Activated naive CD8-positive, alpha-beta T cell treated with anti-CD3 and anti-CD28 coated beads for 36 hours (primary cell): Measurements from ENCODE around the gene ROR1. TPM values are rescaled to one million over a fixed set of nuclear protein-coding genes. Genes with fewer than 3 reads are reported as not detected.

Experiments
- DNase-seq: peaks from one replicate; pipeline ENCODE4 v3.0.0; 2021
- H3K27ac Mint-ChIP-seq: one replicate; pipeline ENCODE4 v1.8.0; 2022; ENCODE audit warnings: mild to moderate bottlenecking, moderate library complexity, mixed read lengths
- H3K27me3 Mint-ChIP-seq: one replicate; pipeline ENCODE4 v1.8.0; 2022; ENCODE audit warnings: mild to moderate bottlenecking, mixed read lengths
- H3K36me3 Mint-ChIP-seq: one replicate; pipeline ENCODE4 v1.8.0; 2021; ENCODE audit warnings: mild to moderate bottlenecking, mixed read lengths
- H3K4me1 Mint-ChIP-seq: one replicate; pipeline ENCODE4 v1.8.0; 2021; ENCODE audit warnings: mixed read lengths
- H3K4me3 Mint-ChIP-seq: one replicate; pipeline ENCODE4 v1.8.0; 2022; ENCODE audit warnings: mild to moderate bottlenecking, moderate library complexity, mixed read lengths
- H3K9me3 Mint-ChIP-seq: one replicate; pipeline ENCODE4 v1.8.0; 2022; ENCODE audit warnings: mixed read lengths
- total RNA-seq, 2 experiments: library from RNA; stranded (reverse); gene quantifications; one replicate each; pipeline ENCODE4 v1.2.3, GENCODE V29; 2021

Gene ROR1
- total RNA-seq, 2 experiments from 2014 or later: not detected

GRCh38 chr1:63901094-63901493 lies 127.3 kb downstream of the ROR1 start:
- Mint-ChIP-seq H3K36me3 (no peaks in the 10 kb centered on the region), H3K4me3 (no peak overlapping the region), H3K27me3 (peaks cover 4% of the 10 kb centered on the region), H3K4me1 (no peaks in the 10 kb centered on the region), H3K27ac (no peak overlapping the region), H3K9me3 (no peaks in the 10 kb centered on the region)
- DNase-seq: no peak

GRCh38 chr1:63902844-63903589 lies 129.2 kb downstream of the ROR1 start:
- H3K27me3 Mint-ChIP-seq: no peaks in the 10 kb centered on the region
- no peak overlapping the region for H3K27ac Mint-ChIP-seq
- no peaks in the 10 kb centered on the region for H3K4me1 Mint-ChIP-seq
- H3K36me3 Mint-ChIP-seq: no peaks in the 10 kb centered on the region
- H3K4me3 Mint-ChIP-seq: no peak overlapping the region
- no peak for DNase-seq
- no peaks in the 10 kb centered on the region for H3K9me3 Mint-ChIP-seq

- Mint-ChIP-seq H3K4me1 (no peaks in the 10 kb centered on the region), H3K36me3 (no peaks in the 10 kb centered on the region), H3K4me3 (no peak overlapping the region), H3K9me3 (no peaks in the 10 kb centered on the region), H3K27ac (no peak overlapping the region), H3K27me3 (no peaks in the 10 kb centered on the region)
- no peak for DNase-seq
These were observed 130.3 kb downstream of the ROR1 start for GRCh38 chr1:63903947-63904610.

GRCh38 chr1:63904826-63905225 lies 131.0 kb downstream of the ROR1 start:
- no peaks in the 10 kb centered on the region for H3K9me3 Mint-ChIP-seq
- H3K4me3 Mint-ChIP-seq: no peak overlapping the region
- H3K27ac Mint-ChIP-seq: no peak overlapping the region
- H3K27me3 Mint-ChIP-seq: no peaks in the 10 kb centered on the region
- no peaks in the 10 kb centered on the region for H3K36me3 Mint-ChIP-seq
- H3K4me1 Mint-ChIP-seq: no peaks in the 10 kb centered on the region
- DNase-seq: no peak

- Mint-ChIP-seq H3K4me3 (no peak overlapping the region), H3K36me3 (no peaks in the 10 kb centered on the region), H3K27ac (no peak overlapping the region), H3K27me3 (no peaks in the 10 kb centered on the region), H3K4me1 (no peaks in the 10 kb centered on the region), H3K9me3 (no peaks in the 10 kb centered on the region)
- DNase-seq: no peak
These were observed 132.4 kb downstream of the ROR1 start for GRCh38 chr1:63906047-63906704.

GRCh38 chr1:63907051-63907450 lies 133.2 kb downstream of the ROR1 start:
- no peak overlapping the region for H3K27ac Mint-ChIP-seq
- no peak overlapping the region for H3K4me3 Mint-ChIP-seq
- H3K27me3 Mint-ChIP-seq: no peaks in the 10 kb centered on the region
- H3K36me3 Mint-ChIP-seq: no peaks in the 10 kb centered on the region
- no peaks in the 10 kb centered on the region for H3K9me3 Mint-ChIP-seq
- H3K4me1 Mint-ChIP-seq: no peaks in the 10 kb centered on the region
- no peak for DNase-seq

- no peak overlapping the region for H3K4me3 Mint-ChIP-seq
- H3K4me1 Mint-ChIP-seq: no peaks in the 10 kb centered on the region
- no peaks in the 10 kb centered on the region for H3K36me3 Mint-ChIP-seq
- H3K9me3 Mint-ChIP-seq: no peaks in the 10 kb centered on the region
- no peak for DNase-seq
- H3K27me3 Mint-ChIP-seq: no peaks in the 10 kb centered on the region
- no peak overlapping the region for H3K27ac Mint-ChIP-seq
These were observed 134.2 kb downstream of the ROR1 start for GRCh38 chr1:63908016-63908415.

- H3K27ac Mint-ChIP-seq: no peak overlapping the region
- DNase-seq: no peak
- H3K36me3 Mint-ChIP-seq: no peaks in the 10 kb centered on the region
- no peaks in the 10 kb centered on the region for H3K27me3 Mint-ChIP-seq
- no peaks in the 10 kb centered on the region for H3K4me1 Mint-ChIP-seq
- no peaks in the 10 kb centered on the region for H3K9me3 Mint-ChIP-seq
- H3K4me3 Mint-ChIP-seq: no peak overlapping the region
These were observed 135.7 kb downstream of the ROR1 start for GRCh38 chr1:63909526-63909925.

- H3K4me3 Mint-ChIP-seq: no peak overlapping the region
- no peaks in the 10 kb centered on the region for H3K4me1 Mint-ChIP-seq
- H3K27ac Mint-ChIP-seq: no peak overlapping the region
- H3K9me3 Mint-ChIP-seq: no peaks in the 10 kb centered on the region
- H3K27me3 Mint-ChIP-seq: no peaks in the 10 kb centered on the region
- no peak for DNase-seq
- H3K36me3 Mint-ChIP-seq: no peaks in the 10 kb centered on the region
These were observed 137.2 kb downstream of the ROR1 start for GRCh38 chr1:63911049-63911448.

GRCh38 chr1:63912643-63913042 lies 138.8 kb downstream of the ROR1 start:
- Mint-ChIP-seq H3K4me3 (no peak overlapping the region), H3K4me1 (no peaks in the 10 kb centered on the region), H3K9me3 (no peaks in the 10 kb centered on the region), H3K27ac (no peak overlapping the region), H3K36me3 (no peaks in the 10 kb centered on the region), H3K27me3 (no peaks in the 10 kb centered on the region)
- DNase-seq: no peak

GRCh38 chr1:63913533-63913932 lies 139.7 kb downstream of the ROR1 start:
- no peak overlapping the region for H3K27ac Mint-ChIP-seq
- H3K27me3 Mint-ChIP-seq: no peaks in the 10 kb centered on the region
- DNase-seq: no peak
- H3K36me3 Mint-ChIP-seq: no peaks in the 10 kb centered on the region
- no peaks in the 10 kb centered on the region for H3K9me3 Mint-ChIP-seq
- no peak overlapping the region for H3K4me3 Mint-ChIP-seq
- no peaks in the 10 kb centered on the region for H3K4me1 Mint-ChIP-seq

GRCh38 chr1:63914241-63914640 lies 140.4 kb downstream of the ROR1 start:
- no peaks in the 10 kb centered on the region for H3K4me1 Mint-ChIP-seq
- H3K9me3 Mint-ChIP-seq: no peaks in the 10 kb centered on the region
- H3K36me3 Mint-ChIP-seq: no peaks in the 10 kb centered on the region
- DNase-seq: no peak
- peak overlapping the region; percentile 5 for H3K4me3 Mint-ChIP-seq
- H3K27me3 Mint-ChIP-seq: no peaks in the 10 kb centered on the region
- no peak overlapping the region for H3K27ac Mint-ChIP-seq

- H3K36me3 Mint-ChIP-seq: no peaks in the 10 kb centered on the region
- no peak for DNase-seq
- H3K27me3 Mint-ChIP-seq: no peaks in the 10 kb centered on the region
- no peak overlapping the region for H3K27ac Mint-ChIP-seq
- H3K4me1 Mint-ChIP-seq: no peaks in the 10 kb centered on the region
- no peaks in the 10 kb centered on the region for H3K9me3 Mint-ChIP-seq
- H3K4me3 Mint-ChIP-seq: no peak overlapping the region
These were observed 140.9 kb downstream of the ROR1 start for GRCh38 chr1:63914706-63915105.

GRCh38 chr1:63915121-63915520 lies 141.3 kb downstream of the ROR1 start:
- H3K9me3 Mint-ChIP-seq: no peaks in the 10 kb centered on the region
- H3K27ac Mint-ChIP-seq: no peak overlapping the region
- H3K27me3 Mint-ChIP-seq: no peaks in the 10 kb centered on the region
- H3K4me1 Mint-ChIP-seq: no peaks in the 10 kb centered on the region
- no peak overlapping the region for H3K4me3 Mint-ChIP-seq
- DNase-seq: no peak
- H3K36me3 Mint-ChIP-seq: no peaks in the 10 kb centered on the region

- no peak for DNase-seq
- Mint-ChIP-seq H3K4me3 (no peak overlapping the region), H3K27me3 (no peaks in the 10 kb centered on the region), H3K9me3 (no peaks in the 10 kb centered on the region), H3K36me3 (no peaks in the 10 kb centered on the region), H3K4me1 (no peaks in the 10 kb centered on the region), H3K27ac (no peak overlapping the region)
These were observed 142.9 kb downstream of the ROR1 start for GRCh38 chr1:63916485-63917360.
